Skin of body (tissue), 2 donors: Measurements from ENCODE around the gene FANK1. TPM values are rescaled to one million over a fixed set of nuclear protein-coding genes. Genes with fewer than 3 reads are reported as not detected.
"Not testable (repeated sequence)": the region's sequence is repeated elsewhere in the genome, so short reads cannot be mapped to it uniquely, and the experiment has no call there.

ENCODE experiments used
- DNase-seq: peaks from one replicate; lab custom pipeline; 2025; lab: John Stamatoyannopoulos, UW
- total RNA-seq: library from RNA; depleted of rRNA; stranded (reverse); fragments of >200 nt; gene quantifications from one replicate; pipeline ENCODE4 v1.2.3, GENCODE V29; 2014

FANK1 gene
- total RNA-seq, 1 donor from 2014 or later, result 3.1 TPM

GRCh38 chr10:126017961-126018560 is 121.7 kb downstream of the FANK1 start:
- no peak for DNase-seq

GRCh38 chr10:126021833-126022500 is 125.6 kb downstream of the FANK1 start:
- DNase-seq, result no peak

- DNase-seq, result no peak
Observed at GRCh38 chr10:126022841-126023240, 126.5 kb downstream of the FANK1 start.

- no peak for DNase-seq
Observed at GRCh38 chr10:126027692-126028091, 131.3 kb downstream of the FANK1 start.

GRCh38 chr10:126029999-126030398 is 133.6 kb downstream of the FANK1 start:
- no peak for DNase-seq

- DNase-seq, result no peak
Observed at GRCh38 chr10:126034586-126034985, 138.2 kb downstream of the FANK1 start.

- DNase-seq, result no peak
Observed at GRCh38 chr10:126036515-126036914, 140.2 kb downstream of the FANK1 start.

GRCh38 chr10:126037946-126038345 is 141.6 kb downstream of the FANK1 start:
- no peak for DNase-seq

- DNase-seq, result no peak
Observed at GRCh38 chr10:126041117-126041516, 144.8 kb downstream of the FANK1 start.

GRCh38 chr10:126041804-126042231 is 145.5 kb downstream of the FANK1 start:
- peak; percentile 69 for DNase-seq

- DNase-seq, result no peak
Observed at GRCh38 chr10:126042354-126042753, 146.0 kb downstream of the FANK1 start.

GRCh38 chr10:126042906-126043305 is 146.5 kb downstream of the FANK1 start:
- DNase-seq, result no peak

- DNase-seq, result no peak
Observed at GRCh38 chr10:126043389-126043788, 147.0 kb downstream of the FANK1 start.

- no peak for DNase-seq
Observed at GRCh38 chr10:126045861-126046260, 149.5 kb downstream of the FANK1 start.

- no peak for DNase-seq
Observed at GRCh38 chr10:126046831-126047230, 150.5 kb downstream of the FANK1 start.

GRCh38 chr10:126047749-126048148 is 151.4 kb downstream of the FANK1 start:
- not testable (repeated sequence) for DNase-seq

GRCh38 chr10:126049759-126050700 is 153.7 kb downstream of the FANK1 start:
- DNase-seq, result no peak

GRCh38 chr10:126052171-126052570 is 155.8 kb downstream of the FANK1 start:
- no peak for DNase-seq

GRCh38 chr10:126054191-126054590 is 157.8 kb downstream of the FANK1 start:
- DNase-seq, result no peak

GRCh38 chr10:126057494-126057893 is 161.1 kb downstream of the FANK1 start:
- DNase-seq, result no peak

GRCh38 chr10:126058104-126058503 is 161.7 kb downstream of the FANK1 start:
- no peak for DNase-seq

GRCh38 chr10:126058507-126058906 is 162.1 kb downstream of the FANK1 start:
- no peak for DNase-seq
